Transverse colon (tissue), 4 donors: ENCODE measurements around the gene EFCAB7. TPM values are rescaled to one million over a fixed set of nuclear protein-coding genes. Genes with fewer than 3 reads are reported as not detected.
"Not testable (repeated sequence)": the region's sequence is repeated elsewhere in the genome, so short reads cannot be mapped to it uniquely, and the experiment has no call there.

Experiments used
- DNase-seq: peaks from one replicate; pipeline ENCODE4 v3.0.0-alpha.2; 2019
- H3K27ac ChIP-seq, 4 donors: fragments of 200-600 bp; sonication (generic); 2 replicates each; pipeline ENCODE4 v1.5.1; 2016 to 2018; ENCODE audit warnings: inconsistent platforms in 4 of 4
- H3K27me3 ChIP-seq: fragments of 200-600 bp; sonication (generic); 2 replicates; pipeline ENCODE4 v1.5.1; 2017; ENCODE audit warnings: inconsistent platforms
- H3K36me3 ChIP-seq, 4 donors: fragments of 200-600 bp; sonication (generic); 2 replicates each; pipeline ENCODE4 v1.5.1; 2017 to 2019; ENCODE audit warnings: inconsistent platforms in 4 of 4
- H3K4me1 ChIP-seq, 4 donors: fragments of 200-600 bp; sonication (generic); 2 replicates each; pipeline ENCODE4 v1.5.1; 2017 to 2020; ENCODE audit warnings: inconsistent platforms in 4 of 4
- H3K4me3 ChIP-seq, 4 donors: fragments of 200-600 bp; sonication (generic); 1 replicate in 1 of 4; 2 replicates in 3 of 4; pipeline versions ENCODE4 v1.5.1 to v1.6.1; 2017 to 2019; ENCODE audit warnings: inconsistent platforms in 4 of 4
- H3K9me3 ChIP-seq, 2 donors: fragments of 200-600 bp; sonication (generic); 2 replicates each; pipeline ENCODE4 v1.5.1; 2017 to 2019; ENCODE audit warnings: inconsistent platforms in 2 of 2
- CTCF ChIP-seq, 5 experiments: fragments of 200-600 bp in 3 of 5; fragments of 450-650 bp in 2 of 5; sonication (generic) in 3 of 5; IDR thresholded peaks; 1 replicate in 2 of 5; 2 replicates in 3 of 5; pipeline ENCODE4 v1.5.1; 2016 to 2017; ENCODE audit warnings: antibody characterized with exemption in 5 of 5, inconsistent platforms in 3 of 5, mild to moderate bottlenecking in 2 of 5, moderate library complexity in 1 of 5
- EP300 ChIP-seq: sonication (generic); formaldehyde crosslinking; IDR thresholded peaks from one replicate; pipeline ENCODE4 v1.6.1; 2017; ENCODE audit warnings: antibody characterized with exemption, low read depth
- POLR2A ChIP-seq: fragments of 450-650 bp; IDR thresholded peaks from one replicate; pipeline ENCODE4 v1.6.1; 2016; ENCODE audit warnings: antibody characterized with exemption, mild to moderate bottlenecking, moderate library complexity
- POLR2AphosphoS5 ChIP-seq, 3 donors: sonication (generic); formaldehyde crosslinking; IDR thresholded peaks; one replicate each; pipeline ENCODE4 v1.6.1; 2016; ENCODE audit warnings: antibody characterized with exemption in 3 of 3
- WGBS, 2 donors: methylation state at CpG; one replicate each; pipeline ENCODE4 v1.1.5; 2018; ENCODE audit warnings: low coverage in 1 of 2; 5-methylcytosine and 5-hydroxymethylcytosine counted together
- in situ Hi-C, 4 donors: fragments of 200-750 bp; cut with MboI; loops; one replicate each; pipeline versions ENCODE4 v1.15.0 to v1.15.1; 2017; ENCODE audit warnings: low sequenced_read_pairs in 3 of 4, low pct_ligation_motif_present in 1 of 4, low pct_unique_long_range_greater_than_20kb in 1 of 4
- intact Hi-C: fragments of 100-400 bp; cut with DNase I; formaldehyde crosslinking; loops from one replicate; pipeline ENCODE4 v1.15.1; 2023; ENCODE audit warnings: low total_unique reads
- total RNA-seq, 4 donors: library from RNA; depleted of rRNA; stranded (reverse); fragments of >200 nt; gene quantifications; one replicate each; pipeline ENCODE4 v1.1.0, GENCODE V29; 2016

Gene EFCAB7
- total RNA-seq, 4 donors from 2014 or later: 3.8 to 6.4 (median 4.2) TPM; not detected in 1

DNA sequence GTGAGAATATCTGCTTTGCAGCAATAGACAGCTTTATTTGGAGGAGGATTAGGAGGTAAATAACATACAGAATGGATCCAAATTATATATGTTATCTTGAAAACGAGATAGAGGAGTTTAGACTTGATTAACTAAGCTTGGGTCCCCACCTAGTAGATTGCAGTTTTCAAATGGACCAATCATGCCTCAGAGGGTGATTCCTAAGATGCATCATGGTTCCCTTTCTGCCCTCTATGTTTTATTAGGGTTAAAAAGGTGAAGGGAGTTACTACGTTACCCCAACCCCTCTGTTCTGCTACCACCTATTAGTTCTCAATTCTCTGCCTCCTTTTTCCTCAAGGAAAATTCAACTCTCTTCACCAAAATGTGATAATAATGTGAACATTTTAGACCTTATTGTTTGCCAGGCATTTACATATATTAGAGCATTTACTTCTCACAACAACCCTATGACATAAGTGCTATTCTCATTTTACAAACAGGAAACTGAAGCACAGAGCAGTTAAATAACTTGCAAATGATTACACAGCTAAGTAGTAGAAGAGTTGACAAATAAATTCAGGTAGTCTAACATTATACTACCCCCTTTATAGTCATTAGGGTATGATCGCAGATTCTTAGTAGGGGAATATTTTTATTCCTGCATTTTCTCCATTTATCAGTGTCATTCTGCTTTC lies 46.5 kb downstream of the EFCAB7 start:
- intact Hi-C loops (loop anchor here (10.0 kb wide), 1 partner anchor 675 kb away; no protein-coding TSS in a partner anchor), in situ Hi-C loops (no loop called here)
- no peak for DNase-seq
- Histone ChIP-seq H3K36me3 (no peaks in the 10 kb centered on the region), H3K4me3 (no peak overlapping the region), H3K27me3 (no peaks in the 10 kb centered on the region), H3K27ac (no peak overlapping the region), H3K4me1 (no peaks in the 10 kb centered on the region), H3K9me3 (no peaks in the 10 kb centered on the region)
- TF ChIP-seq CTCF (IDR thresholded peaks at IDR 0.05) (no peak), POLR2AphosphoS5 (IDR thresholded peaks at IDR 0.05) (no peak), EP300 (no peak), POLR2A (no peak)
- 84 to 90% methylated on average over 3 of the region's 3 CpGs for WGBS, 2 donors

DNA sequence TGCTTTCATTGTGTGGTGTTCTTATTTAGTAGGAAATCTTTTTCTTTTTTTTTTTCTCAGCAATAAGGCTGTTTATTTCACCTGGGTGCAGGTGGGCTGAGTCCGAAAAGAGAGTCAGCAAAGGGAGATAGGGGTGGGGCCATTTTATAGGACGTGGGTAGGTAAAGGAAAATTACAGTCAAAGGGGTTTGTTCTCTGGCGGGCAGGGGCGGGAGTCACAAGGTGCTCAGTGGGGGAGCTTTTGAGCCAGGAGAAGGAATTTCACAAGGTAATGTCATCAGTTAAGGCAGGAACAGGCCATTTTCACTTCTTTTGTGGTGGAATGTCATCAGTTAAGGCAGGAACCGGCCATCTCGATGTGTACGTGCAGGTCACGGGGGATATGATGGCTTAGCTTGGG lies 49.4 kb downstream of the EFCAB7 start:
- H3K4me3 ChIP-seq, in situ Hi-C loops, H3K27ac ChIP-seq, H3K27me3 ChIP-seq, H3K4me1 ChIP-seq, H3K36me3 ChIP-seq, DNase-seq, H3K9me3 ChIP-seq: not testable (repeated sequence)
- intact Hi-C loops: loop anchor here (10.0 kb wide), 1 partner anchor 672 kb away; no protein-coding TSS in a partner anchor
- WGBS, 2 donors: 94 to 95% methylated on average over 4 to 8 of the region's 8 CpGs

- H3K27ac ChIP-seq, DNase-seq, H3K9me3 ChIP-seq, H3K27me3 ChIP-seq, in situ Hi-C loops, H3K4me1 ChIP-seq, H3K4me3 ChIP-seq, H3K36me3 ChIP-seq: not testable (repeated sequence)
- intact Hi-C loops: loop anchor here (10.0 kb wide), 1 partner anchor 671 kb away; no protein-coding TSS in a partner anchor
- 94 to 95% methylated on average over 2 of the region's 2 CpGs for WGBS, 2 donors
Observed at GRCh38 chr1:63574203-63574796, 51.0 kb downstream of the EFCAB7 start.

DNA sequence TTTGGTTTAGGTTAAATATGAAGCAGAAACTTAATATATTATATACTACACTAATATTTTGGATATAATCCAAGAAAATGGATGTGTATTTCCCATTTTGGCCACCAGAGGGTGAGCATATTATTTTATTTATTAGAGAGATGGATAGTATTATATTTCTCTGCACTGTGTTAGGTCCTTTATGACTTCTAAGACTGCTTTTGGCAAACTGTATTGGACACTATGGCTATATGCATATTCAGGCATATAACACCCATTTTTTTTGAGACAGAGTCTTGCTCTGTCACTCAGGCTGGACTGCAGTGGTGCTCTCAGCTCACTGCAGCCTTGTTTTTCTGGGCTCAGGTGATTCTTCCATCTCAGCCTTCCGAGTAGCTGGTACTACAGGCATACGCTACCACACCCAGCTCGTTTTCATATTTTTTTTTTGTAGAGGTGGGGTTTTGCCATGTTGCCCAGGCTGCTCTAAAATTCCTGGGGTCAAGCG lies 52.1 kb downstream of the EFCAB7 start:
- H3K27me3 ChIP-seq: no peaks in the 10 kb centered on the region
- H3K4me3 ChIP-seq: no peak overlapping the region
- H3K27ac ChIP-seq: no peak overlapping the region
- in situ Hi-C loops (no loop called here), intact Hi-C loops (loop anchor here (10.0 kb wide), 1 partner anchor 669 kb away; no protein-coding TSS in a partner anchor)
- H3K4me1 ChIP-seq: no peaks in the 10 kb centered on the region
- H3K9me3 ChIP-seq: no peaks in the 10 kb centered on the region
- TF ChIP-seq POLR2A (no peak), CTCF (IDR thresholded peaks at IDR 0.05) (peak; percentile 75 to 90 (median 83))
- no peaks in the 10 kb centered on the region for H3K36me3 ChIP-seq
- 64 to 100% methylated on average over 1 to 4 of the region's 4 CpGs for WGBS, 2 donors
- DNase-seq: no peak

- 86 to 90% methylated on average over 1 of the region's 1 CpG for WGBS, 2 donors
- H3K36me3 ChIP-seq, H3K4me3 ChIP-seq, intact Hi-C loops, DNase-seq, H3K9me3 ChIP-seq, H3K27ac ChIP-seq, in situ Hi-C loops, H3K27me3 ChIP-seq: not testable (repeated sequence)
- H3K4me1 ChIP-seq: peaks cover 0 to 14% (median 13%) of the 10 kb centered on the region in 4 donors
Observed at GRCh38 chr1:63586326-63586725, 63.0 kb downstream of the EFCAB7 start.
